ENCODE results near the gene LAMTOR5.
"Not testable (repeated sequence)": the region's sequence is repeated elsewhere in the genome, so short reads cannot be mapped to it uniquely, and the experiment has no call there.

- TF ChIP-seq, protein P1, sequence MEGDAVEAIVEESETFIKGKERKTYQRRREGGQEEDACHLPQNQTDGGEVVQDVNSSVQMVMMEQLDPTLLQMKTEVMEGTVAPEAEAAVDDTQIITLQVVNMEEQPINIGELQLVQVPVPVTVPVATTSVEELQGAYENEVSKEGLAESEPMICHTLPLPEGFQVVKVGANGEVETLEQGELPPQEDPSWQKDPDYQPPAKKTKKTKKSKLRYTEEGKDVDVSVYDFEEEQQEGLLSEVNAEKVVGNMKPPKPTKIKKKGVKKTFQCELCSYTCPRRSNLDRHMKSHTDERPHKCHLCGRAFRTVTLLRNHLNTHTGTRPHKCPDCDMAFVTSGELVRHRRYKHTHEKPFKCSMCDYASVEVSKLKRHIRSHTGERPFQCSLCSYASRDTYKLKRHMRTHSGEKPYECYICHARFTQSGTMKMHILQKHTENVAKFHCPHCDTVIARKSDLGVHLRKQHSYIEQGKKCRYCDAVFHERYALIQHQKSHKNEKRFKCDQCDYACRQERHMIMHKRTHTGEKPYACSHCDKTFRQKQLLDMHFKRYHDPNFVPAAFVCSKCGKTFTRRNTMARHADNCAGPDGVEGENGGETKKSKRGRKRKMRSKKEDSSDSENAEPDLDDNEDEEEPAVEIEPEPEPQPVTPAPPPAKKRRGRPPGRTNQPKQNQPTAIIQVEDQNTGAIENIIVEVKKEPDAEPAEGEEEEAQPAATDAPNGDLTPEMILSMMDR (IDR thresholded peaks at IDR 0.05) = not testable (repeated sequence)
- TF ChIP-seq POLR2A (IDR thresholded peaks at IDR 0.05) = not testable (repeated sequence)
These were observed 5.6 kb upstream of the LAMTOR5 start for GRCh38 chr1:110413045-110413444.

Data from heart left ventricle (tissue), 13 donors.